ENCODE results near the gene SH2D3C.

- TF ChIP-seq GATA2 (IDR thresholded peaks at IDR 0.05; ENCODE audit: low read depth, low read length), result no peak
- TF ChIP-seq GATA3 (IDR thresholded peaks at IDR 0.05; ENCODE audit: low read depth, low read length), result no peak
Measured at GRCh38 chr9:127796852-127797370, 18.4 kb upstream of the SH2D3C start.

Measured in SH-SY5Y (cell line).